ENCODE results near the gene HDDC3. TPM values are rescaled to one million over a fixed set of nuclear protein-coding genes. Genes with fewer than 3 reads are reported as not detected.

The HDDC3 gene
- total and polyA plus RNA-seq, 9 of the 15 experiments (the other 6 are each of a cell fraction or from before 2014, with no cell fraction given): 14.9 to 55.8 (median 36.9) TPM

GRCh38 chr15:90915216-90915807, 17.0 kb downstream of the HDDC3 start (continued):
- TF ChIP-seq SIRT6 (IDR thresholded peaks at IDR 0.05; ENCODE audit: low read depth, low read length) (no peak), FOXA1 (IDR thresholded peaks at IDR 0.05; ENCODE audit: borderline replicate concordance) (no peak), XRCC4 (IDR thresholded peaks at IDR 0.05; ENCODE audit: extremely low read depth, insufficient read depth, insufficient read length) (no peak), ATF1 (CRISPR knock-in tag; IDR thresholded peaks at IDR 0.05) (no peak), ATF1 (tag; IDR thresholded peaks at IDR 0.05) (no peak), HCFC1 (IDR thresholded peaks at IDR 0.05; ENCODE audit: low read depth, low read length) (no peak), HINFP (tag; conservative IDR thresholded peaks at IDR 0.05; ENCODE audit: low read depth) (no peak), MCM2 (IDR thresholded peaks at IDR 0.05; ENCODE audit: low read depth) (no peak), HDGF (IDR thresholded peaks at IDR 0.05) (no peak), TEAD4 (IDR thresholded peaks at IDR 0.05; ENCODE audit: low read length) (no peak), TEAD4 (CRISPR knock-in tag; IDR thresholded peaks at IDR 0.05; ENCODE audit: borderline replicate concordance) (0 out of 2 replicates have a peak, but pooled peaks have one; percentile 34), FOXA3 (CRISPR knock-in tag; conservative IDR thresholded peaks at IDR 0.05 in 1 of 2, IDR thresholded peaks at IDR 0.05 in 1 of 2) (peak in 1 of 2 experiments; percentile 11; a peak in 1 of 4 replicates), THRB (CRISPR knock-in tag; conservative IDR thresholded peaks at IDR 0.05) (no peak), MBD2 (IDR thresholded peaks at IDR 0.05; ENCODE audit: borderline replicate concordance, low read depth) (no peak), ZNF766 (CRISPR knock-in tag; conservative IDR thresholded peaks at IDR 0.05) (0 out of 2 replicates have a peak, but pooled peaks have one; percentile 6), MTA1 (IDR thresholded peaks at IDR 0.05; ENCODE audit: borderline replicate concordance) (no peak), CBFA2T2 (conservative IDR thresholded peaks at IDR 0.05) (0 out of 2 replicates have a peak, but pooled peaks have one; percentile 20), SMARCA4 (IDR thresholded peaks at IDR 0.05) (no peak), FOXP1 (CRISPR knock-in tag; IDR thresholded peaks at IDR 0.05) (no peak), AFF4 (CRISPR knock-in tag; IDR thresholded peaks at IDR 0.05) (peak; percentile 37; the same call in 1 of the 2 replicates), SNRNP70 (optimal IDR thresholded peaks at IDR 0.05; ENCODE audit: low read depth, low read length) (no peak), XRCC3 (IDR thresholded peaks at IDR 0.05) (no peak), CEBPB (tag; IDR thresholded peaks at IDR 0.05) (no peak)
